Measurements from ENCODE around the gene ARHGEF7.

Gene ARHGEF7

GRCh38 chr13:111312944-111313590, 198.0 kb downstream of the ARHGEF7 start:
- no peak for DNase-seq

DNA sequence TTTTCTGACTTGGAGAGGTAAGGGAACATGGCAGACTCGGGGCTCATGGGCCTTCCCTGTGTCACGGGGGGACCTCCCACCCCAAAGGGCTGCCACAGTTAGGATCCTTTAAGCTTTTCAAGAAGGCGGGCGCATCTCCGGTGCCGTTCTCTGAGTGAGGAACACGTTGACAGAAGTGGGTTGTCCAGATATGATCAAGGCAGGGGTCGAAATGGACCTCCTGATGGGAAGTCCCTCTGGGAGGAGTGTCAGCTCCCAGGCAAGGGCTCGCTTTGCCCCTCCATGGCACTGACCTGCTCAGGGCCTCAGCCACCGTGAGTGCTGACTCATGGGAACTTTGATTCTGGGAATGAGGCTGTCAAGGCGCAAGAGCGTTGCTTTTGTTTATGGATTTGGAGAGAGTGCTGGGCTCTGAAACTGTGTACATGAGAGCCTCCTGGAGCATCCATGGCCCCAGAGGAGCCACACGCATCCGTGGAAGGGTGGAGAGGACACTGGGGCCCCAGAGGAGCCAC, 198.9 kb downstream of the ARHGEF7 start:
- no peak for DNase-seq

DNA sequence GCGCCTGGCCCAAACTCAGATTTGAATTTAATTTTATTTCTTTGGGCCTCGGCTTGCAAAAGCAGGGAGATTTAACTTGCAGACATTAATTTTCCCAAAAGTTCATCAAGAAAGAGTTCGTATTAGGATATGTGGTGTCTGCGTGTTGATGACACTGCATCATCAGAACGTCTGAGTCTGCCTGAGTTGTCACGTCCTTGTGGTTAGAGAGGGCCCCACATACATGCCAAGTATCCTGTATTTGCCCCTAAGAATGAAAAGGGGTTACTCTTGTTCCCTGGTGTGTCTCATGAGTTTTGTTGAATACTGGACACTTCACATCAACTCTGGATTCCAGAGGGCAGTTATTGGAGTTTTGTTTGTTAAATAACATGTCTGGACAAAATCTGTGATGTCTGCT, 199.7 kb downstream of the ARHGEF7 start:
- no peak for DNase-seq

- DNase-seq = no peak
Measured at GRCh38 chr13:111315347-111315995, 200.4 kb downstream of the ARHGEF7 start.

GRCh38 chr13:111316161-111316730, 201.1 kb downstream of the ARHGEF7 start:
- DNase-seq = no peak

DNA sequence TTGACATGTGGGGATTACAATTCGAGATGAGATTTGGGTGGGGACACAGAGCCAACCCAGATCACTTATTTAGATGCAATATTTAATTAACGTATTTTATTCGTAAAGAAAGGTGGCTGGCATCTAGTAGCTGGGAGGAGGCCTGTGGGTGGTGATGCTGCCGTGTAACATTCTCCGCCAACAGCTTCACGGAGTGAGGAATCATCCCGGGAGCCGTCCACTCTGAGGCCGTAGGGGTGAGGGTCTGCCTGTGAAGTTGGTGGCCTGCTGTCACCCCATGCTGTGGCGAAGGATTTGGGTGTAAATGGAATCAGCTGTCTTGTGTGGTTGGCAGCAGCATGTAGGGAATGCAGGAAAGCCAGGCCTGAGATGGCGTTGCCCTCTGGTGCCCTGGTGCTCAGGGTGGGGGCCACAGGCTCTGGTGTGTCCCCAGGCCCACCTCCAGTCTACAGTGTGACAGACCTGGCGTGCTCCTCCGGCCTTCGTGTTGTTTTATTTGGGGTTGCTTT, 202.0 kb downstream of the ARHGEF7 start:
- DNase-seq = no peak

DNA sequence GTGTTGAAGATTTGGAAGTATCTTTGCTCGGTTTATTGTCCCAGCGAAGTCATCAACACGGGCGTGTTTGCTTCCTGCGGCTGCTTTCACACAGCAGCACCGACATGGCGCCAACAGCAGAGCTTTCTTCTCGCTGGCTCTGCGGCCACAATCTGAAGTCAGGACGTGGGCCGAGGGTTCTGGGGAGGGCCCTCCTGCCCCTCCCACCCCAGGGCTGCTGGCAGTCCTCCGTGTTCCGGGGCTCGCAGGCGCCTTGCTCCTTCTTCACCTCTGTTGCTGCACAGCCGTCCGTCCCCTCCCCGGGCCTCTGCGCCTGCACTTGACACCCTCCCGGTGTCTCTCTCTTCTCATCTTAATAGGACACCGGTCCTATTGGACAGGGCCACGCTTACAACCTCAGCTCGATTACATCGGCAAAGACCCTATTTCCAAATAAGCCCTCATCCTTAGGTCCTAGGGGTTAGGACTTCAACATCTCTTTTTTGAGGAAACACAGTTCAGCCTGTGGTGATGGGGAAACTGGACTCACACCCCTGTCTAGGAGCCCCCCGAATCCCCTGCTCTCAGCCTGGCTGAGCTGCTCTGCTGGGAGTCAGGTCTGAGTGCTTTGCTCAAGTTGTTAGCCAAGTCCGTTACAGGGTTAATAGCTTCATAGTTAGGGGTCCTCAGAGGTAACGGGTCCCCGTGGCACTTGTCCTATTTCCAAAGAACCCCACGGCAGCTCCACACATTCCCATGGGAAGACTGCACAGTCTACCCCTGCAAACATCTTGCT, 202.6 kb downstream of the ARHGEF7 start:
- no peak for DNase-seq

DNA sequence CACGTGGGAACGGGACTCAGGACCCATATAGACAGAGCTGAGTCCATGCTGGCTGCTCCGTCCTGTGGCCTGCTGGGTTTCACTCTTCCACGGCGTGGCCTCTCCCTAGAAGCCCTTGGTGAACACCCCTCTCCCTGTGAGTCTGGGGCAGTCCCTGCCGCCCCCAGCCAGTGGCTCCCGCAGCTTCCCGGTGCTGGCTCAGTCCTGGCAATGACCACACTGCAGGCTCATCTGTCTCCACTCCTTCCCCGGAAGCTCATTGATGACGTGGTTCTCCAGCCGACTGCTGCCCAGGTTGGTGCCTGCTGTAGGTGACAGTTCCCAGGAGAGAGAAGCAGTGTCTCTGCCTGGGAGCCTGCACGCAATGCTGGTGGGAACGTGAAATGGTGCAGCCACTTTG, 203.3 kb downstream of the ARHGEF7 start:
- no peak for DNase-seq

DNA sequence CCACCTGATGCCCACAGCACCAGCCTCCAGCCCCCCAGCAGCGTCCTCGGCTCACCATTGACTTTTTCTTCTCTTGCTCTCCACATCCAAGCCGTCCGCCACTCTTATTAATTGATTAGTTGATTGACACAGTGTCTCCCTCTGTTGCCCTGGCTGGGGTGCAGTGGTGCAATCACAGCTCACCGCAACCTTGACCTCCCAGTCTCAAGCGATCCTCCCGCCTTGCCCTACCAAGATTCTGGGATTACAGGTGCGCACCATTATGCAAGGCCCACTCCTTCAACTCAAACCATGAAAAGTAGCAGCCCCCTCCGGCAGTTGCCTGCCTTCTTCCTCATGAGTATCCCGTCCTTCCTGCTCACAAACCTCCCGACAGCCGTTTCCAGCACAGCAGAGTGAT, 204.4 kb downstream of the ARHGEF7 start:
- DNase-seq = no peak

- no peak for DNase-seq
Measured at GRCh38 chr13:111319998-111320911, 205.1 kb downstream of the ARHGEF7 start, which contains the start of gene TEX29. TEX29 (plus strand) TSS chr13:111320642; CDS start chr13:111320891, 249 bp downstream.

GRCh38 chr13:111322001-111322915, 207.1 kb downstream of the ARHGEF7 start:
- DNase-seq = no peak

- no peak for DNase-seq
Measured at GRCh38 chr13:111322916-111323331, 207.8 kb downstream of the ARHGEF7 start.

DNA sequence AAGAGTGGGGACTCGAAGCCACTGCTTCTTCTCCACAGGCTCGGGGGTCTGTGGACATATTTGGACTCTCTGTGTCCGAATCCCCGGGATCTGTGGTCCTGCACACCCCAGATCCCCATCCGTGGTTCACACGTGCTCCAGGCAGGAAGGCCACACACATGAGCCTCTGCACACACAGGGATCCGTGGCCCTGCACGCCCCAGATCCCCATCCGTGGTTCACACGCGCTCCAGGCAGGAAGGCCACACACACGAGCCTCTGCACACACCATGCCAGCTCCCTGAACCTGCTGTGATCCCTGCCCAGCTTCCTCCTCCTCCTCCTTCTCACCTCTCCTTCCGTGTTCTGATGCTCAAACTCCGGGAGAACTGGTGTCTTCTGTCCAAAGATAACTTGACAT, 208.4 kb downstream of the ARHGEF7 start:
- DNase-seq = no peak

- DNase-seq = no peak
Measured at GRCh38 chr13:111323950-111324651, 209.0 kb downstream of the ARHGEF7 start.

- no peak for DNase-seq
Measured at GRCh38 chr13:111324736-111325135, 209.6 kb downstream of the ARHGEF7 start.

DNA sequence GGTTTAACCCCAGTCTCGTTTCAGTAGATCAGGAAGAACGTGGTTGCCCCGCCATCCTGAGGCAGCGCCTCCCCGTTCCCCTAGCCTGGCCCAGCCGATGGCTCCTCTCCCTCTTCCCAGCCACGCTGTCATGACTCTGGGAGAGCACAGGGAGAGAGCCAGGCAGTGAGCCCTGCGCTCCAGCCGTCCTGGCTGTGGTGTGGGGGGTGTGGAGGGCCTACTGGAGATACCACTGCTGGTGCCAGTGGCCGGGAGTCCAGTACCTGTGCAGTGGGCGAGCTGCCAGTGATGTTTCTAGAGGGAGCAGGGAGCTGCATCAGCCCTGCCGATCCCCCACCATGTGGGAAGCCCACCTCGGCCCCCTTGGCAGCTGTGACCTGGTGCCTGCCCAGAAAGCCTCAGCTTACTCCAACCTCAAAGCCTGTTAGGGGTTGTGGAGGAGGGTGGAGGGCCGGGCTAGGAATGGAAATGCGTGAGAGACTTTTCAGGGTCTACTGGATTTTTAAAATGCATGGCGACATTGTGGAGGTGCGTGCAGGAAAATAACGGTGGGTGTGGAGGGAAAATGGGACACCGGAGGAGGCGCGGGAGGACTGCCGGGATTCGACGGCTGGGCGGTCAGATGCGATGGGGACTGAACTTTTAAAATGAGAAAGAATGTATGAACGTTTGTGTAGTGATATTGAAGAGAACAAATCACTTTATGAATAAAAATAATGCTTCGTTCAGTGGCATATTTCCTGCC, 210.2 kb downstream of the ARHGEF7 start:
- no peak for DNase-seq

DNA sequence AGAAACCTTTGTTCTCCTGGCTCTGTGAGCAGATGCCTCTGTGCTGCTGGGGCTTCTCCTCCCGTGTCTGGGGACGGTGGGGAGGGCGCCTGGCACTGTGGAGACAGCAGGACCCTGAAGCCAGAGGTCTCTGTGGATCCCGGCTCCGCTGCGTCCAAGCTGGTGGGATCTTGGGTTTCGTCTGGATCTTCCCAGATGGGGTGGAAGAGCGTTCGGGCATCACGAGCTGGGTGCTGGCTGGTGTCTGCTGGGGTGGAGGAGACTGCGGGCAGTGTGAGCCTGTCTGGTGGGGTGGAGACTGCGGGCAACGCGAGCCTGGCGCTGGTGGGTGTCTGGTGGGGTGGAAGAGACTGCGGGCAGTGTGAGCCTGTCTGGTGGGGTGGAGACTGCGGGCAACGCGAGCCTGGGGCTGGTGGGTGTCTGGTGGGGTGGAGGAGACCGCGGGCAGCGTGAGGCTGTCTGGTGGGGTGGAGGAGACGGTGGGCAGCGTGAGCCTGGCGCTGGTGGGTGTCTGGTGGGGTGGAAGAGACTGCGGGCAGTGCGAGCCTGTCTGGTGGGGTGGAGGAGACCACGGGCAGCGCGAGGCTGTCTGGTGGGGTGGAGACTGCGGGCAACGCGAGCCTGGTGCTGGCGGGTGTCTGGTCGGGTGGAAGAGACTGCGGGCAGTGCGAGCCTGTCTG, 211.0 kb downstream of the ARHGEF7 start:
- no peak for DNase-seq

DNA sequence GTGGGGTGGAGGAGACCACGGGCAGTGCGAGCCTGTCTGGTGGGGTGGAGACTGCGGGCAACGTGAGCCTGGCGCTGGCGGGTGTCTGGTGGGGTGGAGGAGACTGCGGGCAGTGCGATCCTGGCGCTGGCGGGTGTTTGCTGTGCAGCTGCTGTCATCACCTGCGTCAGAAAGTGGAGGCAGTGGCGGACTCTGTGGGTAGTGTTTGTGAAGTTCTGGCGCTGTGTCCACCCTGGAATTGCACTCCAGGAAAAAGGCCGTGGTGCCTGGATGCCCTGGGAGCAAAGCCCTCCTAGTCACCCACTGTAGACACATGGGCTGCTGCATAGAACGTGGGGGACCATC, 211.5 kb downstream of the ARHGEF7 start:
- no peak for DNase-seq

All from activated CD4-positive, alpha-beta T cell treated with anti-CD3 and anti-CD28 coated beads, Interleukin-2, amount 50 U/mL, for 4 hours (primary cell).